SK-N-MC (cell line): ENCODE data around the gene DUSP22.

Source experiments
- EZH2 ChIP-seq: fragments of 200-600 bp; sonication (generic); IDR thresholded peaks from one replicate; pipeline ENCODE4 v1.6.1; 2017; ENCODE audit warnings: antibody characterized with exemption
- FOXP2 ChIP-seq: optimal IDR thresholded peaks from 2 replicates; pipeline ENCODE3; 2011; ENCODE audit warnings: mild to moderate bottlenecking, moderate library complexity; ENCODE audit not compliant: insufficient read depth; ENCODE audit errors: extremely low read length, control extremely low read depth
- POLR2AphosphoS5 ChIP-seq: IDR thresholded peaks from 2 replicates; pipeline ENCODE4 v1.6.1; 2012; ENCODE audit warnings: mild to moderate bottlenecking, low read depth, low read length, borderline replicate concordance

DNA sequence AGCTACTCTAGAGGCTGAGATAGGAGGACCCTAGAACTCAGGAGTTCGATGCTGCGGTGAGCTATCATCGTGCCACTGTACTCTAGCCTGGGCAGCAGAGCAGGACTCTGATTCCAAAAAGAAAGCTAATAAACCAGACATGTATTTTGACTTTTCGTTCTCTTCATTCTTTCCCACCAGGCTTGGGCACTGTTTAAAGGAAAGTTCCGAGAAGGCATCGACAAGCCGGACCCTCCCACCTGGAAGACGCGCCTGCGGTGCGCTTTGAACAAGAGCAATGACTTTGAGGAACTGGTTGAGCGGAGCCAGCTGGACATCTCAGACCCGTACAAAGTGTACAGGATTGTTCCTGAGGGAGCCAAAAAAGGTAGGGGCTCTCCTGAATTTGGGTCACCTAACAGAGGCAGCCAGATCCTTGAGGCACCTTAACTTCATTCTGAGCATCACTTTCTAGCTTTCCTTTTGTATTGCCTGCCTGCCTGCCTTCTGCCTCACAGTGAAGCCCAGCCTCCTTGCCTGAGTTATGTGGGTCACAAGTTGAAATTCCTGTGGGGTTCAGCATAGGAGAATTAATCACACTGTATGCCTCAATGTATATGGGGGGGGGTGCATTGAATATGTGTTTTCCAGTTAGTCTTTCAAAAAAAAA is 102.5 kb downstream of the DUSP22 start:
- TF ChIP-seq POLR2AphosphoS5 (no peak), EZH2 (no peak), FOXP2 (no peak)
